ENCODE measurements around the gene AP4B1. TPM values are rescaled to one million over a fixed set of nuclear protein-coding genes. Genes with fewer than 3 reads are reported as not detected.

AP4B1 gene
- total RNA-seq, 4 donors from 2014 or later = 5.9 to 13.7 (median 6.0) TPM

DNA sequence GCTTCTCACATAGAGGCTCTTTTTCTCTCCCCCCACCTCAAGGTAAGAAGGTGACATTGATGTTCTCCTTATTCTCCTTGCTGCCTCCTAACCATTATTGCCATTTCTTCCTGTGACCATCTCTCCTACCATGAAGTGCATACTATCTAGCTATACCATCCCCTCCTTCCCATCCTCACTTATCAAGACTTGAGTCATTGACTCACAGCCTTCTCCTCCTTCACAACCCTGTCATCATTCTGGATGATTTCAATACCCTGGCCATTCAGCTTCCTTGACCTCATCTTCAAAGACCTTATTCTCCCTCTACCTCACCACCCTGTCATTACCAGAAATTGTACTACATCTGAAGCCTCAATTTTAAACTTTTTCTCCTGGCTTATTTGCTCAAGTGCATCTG, 13.6 kb upstream of the AP4B1 start:
- no peaks in the 10 kb centered on the region for H3K9me3 ChIP-seq
- H3K27me3 ChIP-seq = peaks cover 0 to 6% (median 0%) of the 10 kb centered on the region in 4 donors
- intact Hi-C loops (cut with DNase I) = no loop called here
- no peak for DNase-seq (ENCODE audit: extremely low spot score)
- TF ChIP-seq POLR2A (IDR thresholded peaks at IDR 0.05; ENCODE audit: low read depth) (no peak), EP300 (IDR thresholded peaks at IDR 0.05) (no peak), POLR2AphosphoS5 (IDR thresholded peaks at IDR 0.05) (no peak)
- TF ChIP-seq, protein P1, sequence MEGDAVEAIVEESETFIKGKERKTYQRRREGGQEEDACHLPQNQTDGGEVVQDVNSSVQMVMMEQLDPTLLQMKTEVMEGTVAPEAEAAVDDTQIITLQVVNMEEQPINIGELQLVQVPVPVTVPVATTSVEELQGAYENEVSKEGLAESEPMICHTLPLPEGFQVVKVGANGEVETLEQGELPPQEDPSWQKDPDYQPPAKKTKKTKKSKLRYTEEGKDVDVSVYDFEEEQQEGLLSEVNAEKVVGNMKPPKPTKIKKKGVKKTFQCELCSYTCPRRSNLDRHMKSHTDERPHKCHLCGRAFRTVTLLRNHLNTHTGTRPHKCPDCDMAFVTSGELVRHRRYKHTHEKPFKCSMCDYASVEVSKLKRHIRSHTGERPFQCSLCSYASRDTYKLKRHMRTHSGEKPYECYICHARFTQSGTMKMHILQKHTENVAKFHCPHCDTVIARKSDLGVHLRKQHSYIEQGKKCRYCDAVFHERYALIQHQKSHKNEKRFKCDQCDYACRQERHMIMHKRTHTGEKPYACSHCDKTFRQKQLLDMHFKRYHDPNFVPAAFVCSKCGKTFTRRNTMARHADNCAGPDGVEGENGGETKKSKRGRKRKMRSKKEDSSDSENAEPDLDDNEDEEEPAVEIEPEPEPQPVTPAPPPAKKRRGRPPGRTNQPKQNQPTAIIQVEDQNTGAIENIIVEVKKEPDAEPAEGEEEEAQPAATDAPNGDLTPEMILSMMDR (IDR thresholded peaks at IDR 0.05) = no peak
- no peak overlapping the region for H3K4me3 ChIP-seq
- H3K27ac ChIP-seq (replicated peaks in 1 of 4) = no peak overlapping the region
- no peaks in the 10 kb centered on the region for H3K36me3 ChIP-seq
- peaks cover 3% of the 10 kb centered on the region in 4 donors for H3K4me1 ChIP-seq

DNA sequence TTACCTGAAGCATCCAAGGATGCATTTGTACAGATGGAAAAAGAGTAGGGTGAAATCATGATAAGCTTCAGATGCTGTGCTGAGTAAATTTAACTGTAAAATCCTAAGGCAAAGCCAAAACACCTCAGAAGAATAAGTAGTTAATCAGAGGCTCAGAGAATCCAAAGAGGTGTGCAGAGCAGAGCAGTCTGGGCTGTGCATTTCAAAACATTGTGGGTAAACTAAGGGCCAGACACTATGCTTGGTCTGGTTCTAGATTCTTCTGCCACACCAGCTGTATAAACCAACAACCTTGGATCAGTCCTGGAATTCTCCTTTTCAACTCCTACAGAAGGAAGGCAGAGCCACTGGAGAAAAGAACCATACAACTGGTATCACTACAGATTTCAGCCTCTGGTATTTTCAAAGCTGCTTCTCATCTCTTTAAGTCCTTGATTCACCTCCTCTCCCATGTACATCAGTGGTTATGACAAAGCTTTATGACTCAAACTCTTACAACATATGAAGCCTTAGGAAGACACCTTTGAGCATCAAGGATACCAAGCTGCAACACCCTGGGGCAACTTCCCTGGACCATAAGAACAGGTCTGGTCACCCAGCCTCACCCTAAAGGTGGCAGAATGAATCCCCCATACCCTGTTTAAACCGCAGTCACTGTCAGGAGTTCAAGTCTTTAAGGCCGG, 12.9 kb upstream of the AP4B1 start:
- no peak for TF ChIP-seq POLR2A (IDR thresholded peaks at IDR 0.05; ENCODE audit: low read depth)
- TF ChIP-seq EP300 (IDR thresholded peaks at IDR 0.05) = no peak
- TF ChIP-seq POLR2AphosphoS5 (IDR thresholded peaks at IDR 0.05) = no peak
- TF ChIP-seq, protein P1 (IDR thresholded peaks at IDR 0.05) = no peak
- Histone ChIP-seq H3K36me3 (no peaks in the 10 kb centered on the region), H3K4me1 (peaks cover 10% of the 10 kb centered on the region in 4 donors), H3K27ac (replicated peaks in 1 of 4) (no peak overlapping the region), H3K27me3 (peaks cover 0 to 6% (median 0%) of the 10 kb centered on the region in 4 donors), H3K9me3 (no peaks in the 10 kb centered on the region), H3K4me3 (no peak overlapping the region)
- DNase-seq (ENCODE audit: extremely low spot score) = no peak
- 87% methylated on average over 2 of the region's 2 CpGs for WGBS
- intact Hi-C loops (cut with DNase I) = no loop called here

DNA sequence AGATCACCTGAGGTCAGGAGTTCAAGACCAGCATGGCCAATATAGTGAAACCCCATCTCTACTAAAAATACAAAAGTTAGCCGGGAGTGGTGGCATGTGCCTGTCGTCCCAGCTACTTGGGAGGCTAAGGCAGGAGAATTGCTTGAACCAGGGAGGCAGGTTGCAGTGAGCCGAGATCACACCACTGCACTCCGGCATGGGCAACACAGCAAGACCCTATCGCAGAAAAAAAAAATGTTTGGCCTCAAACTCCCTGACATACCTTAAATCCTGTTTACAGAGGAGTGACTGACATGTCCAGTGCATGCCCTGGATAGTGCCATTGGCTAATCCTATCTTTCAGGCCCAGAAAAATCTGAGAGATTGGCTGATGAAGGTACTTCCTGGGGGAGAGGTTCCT, 12.4 kb upstream of the AP4B1 start:
- H3K4me3 ChIP-seq = no peak overlapping the region
- WGBS = 96% methylated on average over 5 of the region's 5 CpGs
- peaks cover 0 to 1% (median under 1%) of the 10 kb centered on the region in 4 donors for H3K36me3 ChIP-seq
- H3K27me3 ChIP-seq = peaks cover 0 to 6% (median 0%) of the 10 kb centered on the region in 4 donors
- no peaks in the 10 kb centered on the region for H3K9me3 ChIP-seq
- intact Hi-C loops (cut with DNase I) = no loop called here
- peaks cover 12 to 16% (median 16%) of the 10 kb centered on the region in 4 donors for H3K4me1 ChIP-seq
- no peak for TF ChIP-seq POLR2AphosphoS5 (IDR thresholded peaks at IDR 0.05)
- no peak overlapping the region for H3K27ac ChIP-seq (replicated peaks in 1 of 4)
- no peak for DNase-seq (ENCODE audit: extremely low spot score)

DNA sequence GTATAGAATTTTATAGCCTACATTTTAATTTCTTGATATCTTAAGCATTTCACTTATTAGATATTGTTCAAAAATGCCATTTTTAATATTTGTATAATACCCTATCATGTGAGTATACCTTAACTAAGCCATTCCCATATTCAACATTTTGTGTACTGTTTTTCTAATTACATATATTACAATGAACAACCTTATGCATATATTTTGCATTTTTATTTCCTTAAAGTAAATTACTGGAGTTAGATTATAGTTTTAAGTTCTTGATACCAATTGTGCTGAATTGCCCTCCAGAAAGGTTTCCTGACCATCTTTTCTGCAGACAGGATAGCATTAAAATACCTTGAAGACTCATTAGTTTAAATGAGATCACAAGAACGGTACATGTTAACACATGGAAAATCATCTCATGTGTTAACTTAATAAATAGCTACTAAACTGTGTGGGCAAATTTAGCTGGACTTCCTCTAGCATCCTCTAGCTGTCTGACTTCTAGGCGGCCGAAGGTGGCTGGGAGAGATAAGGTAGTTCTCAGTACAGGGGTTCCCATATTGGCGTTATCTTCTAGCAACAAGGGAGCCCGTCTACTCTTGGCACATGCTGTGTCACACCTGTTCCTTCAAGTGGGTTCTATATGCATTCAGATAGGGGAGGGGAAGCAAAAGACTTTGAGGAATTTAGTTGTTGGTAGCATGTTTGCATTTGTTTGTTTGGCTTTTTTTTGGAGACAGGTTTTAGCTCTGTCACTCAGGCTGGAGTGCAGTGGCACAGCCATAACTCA, 9.5 kb upstream of the AP4B1 start:
- no peak overlapping the region for H3K27ac ChIP-seq (replicated peaks in 1 of 4)
- H3K27me3 ChIP-seq = no peaks in the 10 kb centered on the region
- intact Hi-C loops (cut with DNase I) = loop anchor here (5.0 kb wide), 1 partner anchor 63 kb away; the partner anchor contains the start of gene OLFML3
- no peak for DNase-seq (ENCODE audit: extremely low spot score)
- H3K4me3 ChIP-seq = no peak overlapping the region
- TF ChIP-seq POLR2A (IDR thresholded peaks at IDR 0.05; ENCODE audit: low read depth) (no peak), POLR2AphosphoS5 (IDR thresholded peaks at IDR 0.05) (no peak), EP300 (IDR thresholded peaks at IDR 0.05) (no peak)
- TF ChIP-seq, protein P1 (IDR thresholded peaks at IDR 0.05) = no peak
- no peaks in the 10 kb centered on the region for H3K9me3 ChIP-seq
- H3K36me3 ChIP-seq = peaks cover 5 to 23% (median 19%) of the 10 kb centered on the region in 4 donors
- H3K4me1 ChIP-seq = peaks cover 12 to 19% (median 18%) of the 10 kb centered on the region in 4 donors
- 80% methylated on average over 5 of the region's 5 CpGs for WGBS

DNA sequence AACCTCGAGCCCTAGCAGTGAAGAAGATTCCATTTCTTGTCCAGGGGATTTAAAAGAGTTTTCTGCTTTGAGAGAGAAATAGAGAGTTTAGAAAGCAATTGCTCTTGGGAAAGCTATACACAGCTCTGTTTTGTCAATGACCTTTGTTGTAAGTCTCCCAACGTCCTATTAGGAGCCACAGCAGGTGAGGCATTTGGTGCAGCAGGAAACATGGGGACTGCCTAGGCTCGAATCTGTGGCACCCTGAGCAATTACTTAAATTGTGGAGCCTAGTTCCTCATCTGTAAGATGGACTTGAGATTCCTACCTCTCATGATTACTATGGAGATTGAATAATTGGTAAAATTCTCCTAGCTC, 8.7 kb upstream of the AP4B1 start:
- TF ChIP-seq EP300 (IDR thresholded peaks at IDR 0.05) (no peak), POLR2AphosphoS5 (IDR thresholded peaks at IDR 0.05) (no peak), POLR2A (IDR thresholded peaks at IDR 0.05; ENCODE audit: low read depth) (no peak)
- TF ChIP-seq, protein P1 (IDR thresholded peaks at IDR 0.05) = no peak
- Histone ChIP-seq H3K27ac (replicated peaks in 1 of 4) (peak overlapping the region; percentile 67 to 82 (median 75)), H3K4me1 (peaks cover 12 to 19% (median 18%) of the 10 kb centered on the region in 4 donors), H3K36me3 (peaks cover 11 to 31% (median 27%) of the 10 kb centered on the region in 4 donors), H3K4me3 (peak overlapping the region in 3 of 4 donors; percentile 10 to 11 (median 11)), H3K9me3 (no peaks in the 10 kb centered on the region), H3K27me3 (no peaks in the 10 kb centered on the region)
- intact Hi-C loops (cut with DNase I) = loop anchor here (5.0 kb wide), 1 partner anchor 64 kb away; the partner anchor contains the start of gene OLFML3
- 28% methylated on average over 3 of the region's 3 CpGs for WGBS
- DNase-seq (ENCODE audit: extremely low spot score) = no peak

Data from esophagus muscularis mucosa (tissue), 4 donors.